RCC 7860 (cell line): ENCODE data around the gene NELFCD.
"Not testable (repeated sequence)": the region's sequence is repeated elsewhere in the genome, so short reads cannot be mapped to it uniquely, and the experiment has no call there.

Experiments used
- DNase-seq: peaks from one replicate; pipeline ENCODE4 v3.0.0-alpha.2; 2015; ENCODE audit warnings: low spot score
- FAIRE-seq: peaks from 2 replicates; lab custom pipeline; 2012; peaks lifted over from hg19 to GRCh38; lab: Jason Lieb, UNC

The NELFCD gene, protein sequence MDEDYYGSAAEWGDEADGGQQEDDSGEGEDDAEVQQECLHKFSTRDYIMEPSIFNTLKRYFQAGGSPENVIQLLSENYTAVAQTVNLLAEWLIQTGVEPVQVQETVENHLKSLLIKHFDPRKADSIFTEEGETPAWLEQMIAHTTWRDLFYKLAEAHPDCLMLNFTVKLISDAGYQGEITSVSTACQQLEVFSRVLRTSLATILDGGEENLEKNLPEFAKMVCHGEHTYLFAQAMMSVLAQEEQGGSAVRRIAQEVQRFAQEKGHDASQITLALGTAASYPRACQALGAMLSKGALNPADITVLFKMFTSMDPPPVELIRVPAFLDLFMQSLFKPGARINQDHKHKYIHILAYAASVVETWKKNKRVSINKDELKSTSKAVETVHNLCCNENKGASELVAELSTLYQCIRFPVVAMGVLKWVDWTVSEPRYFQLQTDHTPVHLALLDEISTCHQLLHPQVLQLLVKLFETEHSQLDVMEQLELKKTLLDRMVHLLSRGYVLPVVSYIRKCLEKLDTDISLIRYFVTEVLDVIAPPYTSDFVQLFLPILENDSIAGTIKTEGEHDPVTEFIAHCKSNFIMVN

DNA sequence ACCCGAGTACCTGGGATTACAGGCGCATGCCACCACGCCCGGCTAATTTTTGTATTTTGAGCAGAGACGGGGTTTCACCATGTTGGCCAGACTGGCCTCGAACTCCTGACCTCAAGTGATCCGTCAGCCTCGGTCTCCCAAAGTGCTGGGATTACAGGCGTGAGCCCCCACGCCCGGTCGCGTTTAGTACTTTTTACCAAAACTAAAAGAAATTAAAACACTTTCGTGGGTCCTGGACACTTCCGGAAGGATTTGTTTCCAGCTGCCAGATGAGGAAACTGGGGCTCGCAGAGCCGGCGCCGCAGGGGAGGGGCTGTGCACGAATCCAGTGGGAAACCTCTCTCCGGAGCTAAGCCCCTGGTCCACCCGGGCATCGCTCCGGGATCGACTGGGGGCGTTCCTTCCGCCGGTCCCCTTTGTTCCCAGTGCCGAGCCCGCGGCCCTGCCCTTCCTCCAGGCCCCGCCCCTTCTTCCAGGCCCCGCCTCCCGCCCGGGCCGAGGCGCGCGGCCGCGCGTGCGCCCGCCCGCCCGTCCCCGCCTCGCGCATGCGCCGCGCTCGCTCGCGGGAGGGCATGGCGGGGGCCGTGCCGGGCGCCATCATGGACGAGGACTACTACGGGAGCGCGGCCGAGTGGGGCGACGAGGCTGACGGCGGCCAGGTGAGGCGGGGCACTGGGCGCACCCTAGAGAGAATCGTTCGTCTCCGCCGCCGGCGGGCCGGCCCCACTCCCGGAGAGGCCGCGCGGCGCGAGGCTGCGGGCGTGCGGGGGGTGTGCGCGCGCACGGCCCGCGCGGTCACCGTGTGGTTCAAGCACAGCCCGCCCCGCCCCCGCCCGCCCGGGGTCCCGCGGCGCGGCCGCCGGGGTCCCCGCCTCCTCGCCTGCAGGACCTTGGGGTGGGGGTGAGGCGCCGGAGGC is at the start of gene NELFCD:
Gene NELFCD (plus strand): TSS at position 546 of the 917 bp plus-strand sequence. CDS start 54 bp downstream, at position 600.
- FAIRE-seq (no peak), DNase-seq (peak; percentile 75)

DNA sequence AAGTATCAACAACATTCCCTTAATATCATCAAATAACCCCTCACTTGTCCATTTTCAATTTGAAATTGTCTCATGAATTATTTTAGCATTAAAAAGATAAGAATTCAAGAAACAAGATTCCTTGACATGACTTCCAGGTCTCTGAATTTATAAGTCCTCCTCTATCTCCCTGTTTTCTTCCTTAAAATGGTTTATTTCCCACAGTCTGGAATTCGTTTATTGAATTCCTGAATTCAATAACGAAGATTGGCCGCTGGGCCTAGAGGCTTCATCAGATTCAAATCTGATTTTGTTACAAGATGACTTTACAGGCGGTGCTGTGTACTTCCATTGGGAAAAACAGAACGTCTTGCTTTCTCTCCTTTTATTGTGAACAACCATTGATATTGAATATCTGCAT is 48.9 kb upstream of the NELFCD start:
- DNase-seq (no peak), FAIRE-seq (no peak)

DNA sequence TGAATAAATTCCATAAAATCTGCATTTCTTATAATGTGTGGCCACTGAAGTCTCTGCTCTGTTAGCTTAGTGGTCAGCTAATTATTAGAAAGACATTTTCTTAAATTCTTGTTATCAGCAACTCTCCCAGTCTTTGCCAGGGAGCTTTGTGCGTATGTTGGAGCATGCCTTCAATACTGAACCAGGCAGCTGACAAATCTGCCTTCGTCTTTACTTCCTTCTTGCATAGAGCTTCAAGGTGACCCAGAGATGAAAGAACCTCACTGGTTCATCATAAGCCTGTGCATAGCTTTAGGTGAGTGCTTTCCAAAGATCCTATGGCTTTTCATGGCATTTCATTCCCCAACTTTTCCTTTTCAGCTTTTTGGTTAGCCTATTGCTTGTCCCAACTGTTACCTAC is 43.0 kb upstream of the NELFCD start:
- FAIRE-seq: no peak
- DNase-seq: no peak

DNA sequence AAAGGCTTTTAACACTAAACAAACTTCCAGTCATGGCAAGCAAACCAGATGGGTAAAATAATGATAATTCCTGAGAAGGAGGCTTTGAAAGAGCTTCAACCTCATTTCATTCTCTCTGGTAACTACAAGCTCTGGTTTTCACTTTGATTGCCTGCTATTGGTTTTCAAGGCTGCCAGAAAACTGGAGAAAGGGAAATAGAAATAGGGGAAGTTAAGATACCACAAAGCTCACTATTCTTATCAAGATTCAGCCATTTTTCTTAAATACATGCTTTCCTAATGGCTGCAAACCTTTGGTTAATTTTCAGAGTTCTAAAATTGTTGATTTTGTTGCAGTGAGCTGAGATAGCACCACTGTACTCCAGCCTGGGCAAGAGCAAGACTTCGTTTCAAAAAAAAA is 42.5 kb upstream of the NELFCD start:
- DNase-seq: no peak

DNA sequence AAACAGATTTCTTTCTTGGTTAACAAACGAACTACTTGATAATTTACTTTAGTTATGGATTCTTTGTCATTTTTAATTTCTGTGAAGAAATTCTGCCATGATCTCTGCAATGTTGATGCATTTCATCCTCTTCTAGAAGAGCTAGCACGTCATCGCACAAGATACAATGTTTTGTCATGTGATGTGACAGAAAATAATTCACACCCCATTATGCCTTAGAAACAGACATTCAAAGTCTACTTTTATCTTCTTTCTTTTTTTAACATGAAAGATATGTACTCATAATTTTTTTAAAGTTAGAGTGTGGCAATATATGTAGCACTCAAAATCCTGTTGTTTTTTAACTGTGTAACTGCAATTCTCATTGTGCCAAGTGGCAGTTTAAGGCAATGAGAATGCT is 39.6 kb upstream of the NELFCD start:
- DNase-seq (no peak), FAIRE-seq (no peak)

More for the DNA sequence above, 42.5 kb upstream of the NELFCD start:
- no peak for FAIRE-seq

DNA sequence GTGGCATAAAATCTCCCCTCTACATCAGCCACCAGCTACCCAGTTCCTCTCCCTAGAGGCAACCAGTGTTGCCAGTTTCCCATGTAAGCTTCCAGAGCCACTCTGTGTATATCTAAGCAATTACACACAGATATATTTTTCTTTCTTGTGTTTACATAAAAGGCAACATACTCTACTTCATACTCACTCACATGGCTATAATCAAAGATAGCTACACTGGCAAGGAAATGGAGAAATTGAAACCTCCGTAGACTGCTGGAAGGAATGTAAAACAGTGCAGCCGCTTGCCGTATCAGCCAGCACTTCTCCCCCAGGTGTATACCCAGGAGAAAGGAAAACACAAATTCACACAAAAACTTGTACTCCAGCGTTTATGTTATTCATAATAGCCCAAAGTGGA is 38.5 kb upstream of the NELFCD start:
- no peak for FAIRE-seq
- DNase-seq: no peak

DNA sequence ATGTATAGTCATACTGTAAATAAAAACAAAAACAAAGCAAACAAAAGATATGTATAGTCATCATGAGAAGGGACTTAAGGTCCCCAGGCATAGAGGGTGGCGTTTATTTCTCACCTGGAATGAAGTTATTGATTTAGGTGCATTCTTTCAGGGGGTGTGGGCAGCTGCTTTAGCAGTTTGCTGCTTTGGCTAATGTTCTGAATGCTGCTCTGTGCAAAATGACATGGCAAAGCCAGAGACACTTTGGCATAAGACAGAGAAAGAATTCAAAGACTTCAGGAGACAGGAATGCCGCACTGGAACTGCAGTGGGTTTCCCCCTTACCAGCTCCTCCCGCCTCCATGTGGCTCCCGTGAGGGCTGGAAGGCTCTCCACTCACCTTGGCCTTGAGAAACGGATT is 36.4 kb upstream of the NELFCD start:
- no peak for FAIRE-seq
- no peak for DNase-seq

DNA sequence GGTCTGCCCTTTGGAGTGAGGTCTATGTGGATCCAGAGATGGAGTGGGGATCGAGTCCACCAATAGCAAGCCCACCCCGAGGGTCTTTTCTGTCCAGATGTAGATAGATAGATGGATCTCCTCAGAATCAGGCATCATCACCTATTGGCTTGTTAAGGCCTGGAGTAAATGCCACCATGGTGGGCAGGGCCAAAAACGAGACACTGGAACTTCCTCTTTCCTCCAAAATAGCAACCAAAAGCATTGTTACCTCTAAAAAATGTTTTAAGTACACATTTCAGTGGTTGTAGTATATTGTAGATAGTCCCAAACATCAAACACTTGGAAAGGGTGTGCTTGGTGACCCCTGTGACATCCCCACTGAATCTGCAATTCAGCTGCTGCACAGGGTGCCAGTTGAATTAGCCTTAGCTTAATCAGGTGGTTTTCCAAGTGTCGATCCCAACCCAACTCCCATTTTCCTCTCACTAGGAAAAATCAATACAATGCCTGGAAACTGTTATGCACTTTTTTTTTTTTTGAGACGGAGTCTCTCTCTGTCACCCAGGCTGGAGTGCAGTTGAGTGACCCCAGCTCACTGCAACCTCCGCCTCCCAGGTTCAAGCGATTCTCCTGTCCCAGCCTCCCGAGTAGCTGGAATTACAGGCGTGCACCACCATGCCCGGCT is 35.0 kb upstream of the NELFCD start:
- DNase-seq (no peak), FAIRE-seq (no peak)

DNA sequence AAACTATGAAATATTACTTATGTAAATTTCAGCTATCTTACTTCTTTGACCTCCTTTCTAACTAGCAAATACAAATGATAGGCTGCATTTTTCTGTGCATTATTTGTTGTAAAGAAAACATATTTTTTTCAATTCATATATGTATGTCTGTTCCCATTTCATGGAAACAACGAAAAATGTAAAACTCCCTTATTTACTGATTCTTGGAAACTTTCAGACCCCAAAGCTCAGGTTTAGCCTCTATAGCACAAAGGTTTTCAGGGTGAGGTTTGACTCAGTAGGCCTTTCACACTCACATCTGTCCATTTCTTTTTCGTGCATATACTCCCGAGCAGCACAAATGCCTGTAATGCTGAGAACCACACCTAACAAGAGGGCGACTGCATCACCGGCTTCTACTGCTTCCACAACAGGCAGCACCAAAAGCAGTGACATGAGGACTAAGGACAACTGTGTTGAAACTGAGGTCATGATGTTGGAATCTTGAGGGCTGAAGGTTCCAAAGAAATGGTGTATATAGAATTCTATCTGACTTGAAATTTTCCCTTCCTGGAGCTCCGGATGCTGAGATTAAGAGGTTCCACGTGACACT is 33.2 kb upstream of the NELFCD start:
- DNase-seq, FAIRE-seq: not testable (repeated sequence)

DNA sequence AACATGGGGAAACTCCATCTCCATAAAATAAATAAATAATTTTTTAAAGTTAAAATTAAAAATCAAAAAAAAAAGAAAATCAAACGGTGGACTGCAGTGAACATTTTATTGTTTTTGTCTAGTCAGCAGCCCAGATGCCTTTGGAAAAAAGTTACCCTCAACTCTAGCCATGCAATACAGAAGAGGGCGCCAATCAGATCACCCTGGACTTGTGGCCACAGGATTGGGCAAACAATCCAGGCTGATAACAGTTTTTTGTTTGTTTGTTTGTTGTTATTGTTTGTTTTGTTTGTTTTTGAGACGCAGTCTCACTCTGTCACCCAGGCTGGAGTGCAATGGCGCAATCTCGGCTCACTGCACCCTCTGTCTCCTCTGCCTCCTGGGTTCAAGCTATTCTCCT is 30.5 kb upstream of the NELFCD start:
- no peak for FAIRE-seq

DNA sequence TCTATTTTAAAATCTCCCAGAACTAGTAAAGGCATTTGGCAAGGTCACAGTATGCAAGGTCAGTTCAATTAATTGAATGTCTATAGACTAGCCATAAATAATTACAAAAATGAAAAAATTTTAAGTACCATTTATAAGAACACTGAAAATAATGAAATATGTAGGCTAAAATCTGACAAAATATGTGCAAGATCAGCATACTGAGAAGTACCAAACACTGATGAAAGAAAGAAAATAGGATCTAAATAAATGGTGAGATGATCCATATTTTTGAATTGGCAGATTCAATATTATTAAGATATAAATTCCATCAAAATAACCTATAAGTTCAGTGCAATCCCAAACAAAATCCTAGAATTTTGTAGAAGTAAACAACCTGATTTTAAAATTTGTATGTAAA is 28.0 kb upstream of the NELFCD start:
- FAIRE-seq: no peak
- no peak for DNase-seq

More for the DNA sequence above, 30.5 kb upstream of the NELFCD start:
- DNase-seq: no peak

DNA sequence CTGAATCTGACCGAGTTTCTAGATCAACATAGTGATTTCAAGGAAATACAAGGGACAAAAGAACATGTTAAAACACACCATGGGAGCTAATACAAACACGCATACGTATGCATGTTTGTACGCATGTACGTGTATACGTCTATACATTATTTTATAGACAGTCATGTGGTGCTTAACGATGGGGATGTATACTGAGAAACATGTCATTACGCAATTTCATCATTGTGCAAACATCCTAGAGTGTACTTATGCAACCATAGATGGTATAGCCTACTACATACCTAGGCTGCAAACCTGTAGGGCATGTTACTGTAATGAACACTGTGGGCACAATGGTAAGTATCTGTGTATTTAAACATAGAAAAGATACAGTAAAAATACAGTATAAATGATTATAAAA is 25.0 kb upstream of the NELFCD start:
- FAIRE-seq (no peak), DNase-seq (no peak)

DNA sequence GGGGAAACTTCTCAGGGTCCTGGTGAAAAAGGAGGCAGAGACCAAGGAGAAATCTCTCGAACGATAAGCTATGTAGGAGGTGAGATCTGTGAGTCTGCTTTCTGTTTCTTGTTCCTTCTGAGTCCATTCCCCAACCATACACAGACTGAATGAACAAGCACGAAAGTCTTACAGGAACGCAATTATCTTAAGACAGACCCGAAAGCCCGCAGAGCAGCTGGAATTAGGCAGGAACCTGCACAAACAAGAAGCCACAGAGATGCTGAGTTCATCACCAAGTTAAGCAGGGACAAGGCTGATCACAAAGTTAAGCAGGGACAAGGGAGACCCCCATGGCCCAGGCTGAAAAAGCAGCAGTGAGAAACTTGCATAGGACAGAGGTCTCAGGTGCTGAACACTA is 21.4 kb upstream of the NELFCD start:
- no peak for FAIRE-seq
- no peak for DNase-seq

DNA sequence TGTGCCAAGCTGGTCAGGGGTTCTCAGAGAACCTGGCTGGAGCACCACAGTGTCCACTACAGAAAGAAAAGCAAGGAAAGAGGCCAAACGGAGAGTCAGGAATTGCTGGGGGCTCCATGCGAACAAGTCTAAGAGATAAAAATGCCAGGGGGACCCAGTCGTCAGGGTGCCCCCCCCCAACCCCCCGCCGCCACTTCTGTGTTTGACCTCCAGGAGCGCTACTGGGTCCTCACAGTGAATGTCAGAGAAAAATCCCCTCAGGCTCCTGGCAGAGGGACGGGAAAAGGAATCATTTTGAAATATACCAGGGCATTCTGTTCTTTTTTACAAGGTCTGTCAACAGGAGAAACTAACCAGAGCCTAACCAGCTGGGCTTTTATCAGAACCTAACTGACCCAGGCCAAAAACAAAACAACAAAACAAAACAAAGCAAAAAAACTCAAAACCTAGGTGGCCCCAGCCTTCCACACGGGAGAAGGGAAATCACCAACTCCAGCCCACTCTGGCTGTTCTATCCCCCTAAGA is 17.9 kb upstream of the NELFCD start:
- no peak for DNase-seq
- FAIRE-seq: no peak

DNA sequence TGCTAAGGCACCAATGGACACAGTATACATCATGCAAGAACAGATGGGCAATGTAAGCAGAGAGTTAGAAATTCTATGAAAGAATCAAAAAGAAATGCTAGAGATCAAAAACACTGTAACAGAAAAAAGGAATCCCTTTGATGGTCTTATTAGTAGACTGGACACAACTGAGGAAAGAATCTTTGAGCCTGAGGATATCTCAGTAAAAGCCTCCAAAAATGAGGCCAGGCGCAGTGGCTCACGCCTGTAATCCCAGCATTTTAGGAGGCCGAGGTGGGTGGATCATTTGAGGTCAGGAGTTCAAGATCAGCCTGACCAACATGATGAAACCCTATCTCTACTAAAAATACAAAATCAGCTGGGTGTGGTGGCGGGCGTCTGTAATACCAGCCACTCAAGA is 17.1 kb upstream of the NELFCD start:
- FAIRE-seq, DNase-seq: not testable (repeated sequence)

DNA sequence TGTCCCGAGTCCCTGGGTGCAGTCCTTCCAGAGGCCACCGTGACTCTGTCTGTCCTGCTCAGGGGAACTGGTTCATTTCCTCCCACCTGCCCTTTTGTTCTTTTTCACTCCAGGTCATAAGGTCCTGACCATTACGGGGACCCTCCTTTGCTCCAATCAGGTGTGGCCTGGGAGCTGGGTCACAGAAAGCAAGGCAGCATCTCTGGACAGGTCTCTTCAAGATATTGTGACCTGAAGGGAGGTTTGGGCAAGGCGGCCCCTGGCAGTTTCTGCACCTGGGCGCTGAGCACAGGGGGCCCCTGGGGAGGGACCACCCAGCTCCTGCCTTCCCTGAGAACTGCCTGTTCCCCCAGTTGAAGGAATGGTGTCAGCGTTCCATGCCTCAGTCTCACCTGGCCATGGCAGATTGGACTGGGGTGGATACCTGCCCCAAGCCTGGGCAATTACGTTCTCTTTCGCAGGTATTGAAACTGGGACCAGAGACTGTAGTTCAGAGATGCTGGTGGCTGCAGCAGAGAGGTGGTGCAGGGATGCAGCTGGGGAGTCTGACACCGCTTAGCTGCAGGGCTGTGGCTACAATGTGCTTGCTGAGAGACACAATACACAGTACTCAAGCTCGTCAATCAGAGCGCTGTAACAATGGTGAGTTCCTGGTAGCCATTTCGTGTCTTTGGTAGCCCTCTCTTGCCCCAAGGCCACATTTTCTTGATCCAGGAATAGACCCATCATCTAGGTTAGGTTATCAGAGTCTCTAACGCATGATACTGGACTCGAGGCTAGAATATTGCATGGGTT is 15.6 kb upstream of the NELFCD start:
- DNase-seq: no peak
- no peak for FAIRE-seq

DNA sequence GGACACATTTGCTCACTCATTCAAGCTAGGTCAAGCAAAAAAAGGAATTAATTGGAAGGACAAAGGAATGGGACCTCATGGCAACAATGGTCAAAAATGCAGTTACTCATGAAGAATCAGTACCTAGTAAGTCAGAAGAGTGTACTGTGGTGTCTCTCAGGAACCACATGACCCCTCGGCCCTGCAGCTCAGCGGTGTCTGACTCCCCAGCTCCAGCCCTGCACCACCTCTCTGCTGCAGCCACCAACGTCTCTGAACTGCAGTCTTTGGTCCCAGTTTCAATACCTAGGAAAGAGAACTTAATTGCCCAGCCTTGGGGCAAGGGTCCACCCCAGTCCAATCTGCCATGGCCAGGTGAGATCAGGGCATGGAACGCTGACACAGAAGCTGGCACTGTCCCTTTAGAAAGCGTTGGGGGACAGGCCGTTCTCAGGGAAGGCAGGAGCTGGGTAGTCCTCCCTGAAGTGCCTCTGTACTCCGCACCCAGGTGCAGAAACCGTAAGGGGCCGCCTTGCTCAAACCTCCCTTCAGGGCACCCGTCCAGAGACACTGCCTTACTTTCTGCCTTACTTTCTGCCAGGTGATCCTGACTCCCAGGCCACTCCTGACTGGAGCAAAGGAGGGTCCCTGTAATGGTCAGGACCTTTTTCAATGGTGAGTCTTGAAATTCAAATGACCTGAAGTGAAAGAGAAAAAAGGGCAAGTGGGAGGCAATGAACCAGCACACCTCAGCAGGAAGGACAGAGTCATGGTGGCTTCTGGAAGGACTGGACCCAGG is 13.2 kb upstream of the NELFCD start:
- no peak for DNase-seq
- FAIRE-seq: no peak

DNA sequence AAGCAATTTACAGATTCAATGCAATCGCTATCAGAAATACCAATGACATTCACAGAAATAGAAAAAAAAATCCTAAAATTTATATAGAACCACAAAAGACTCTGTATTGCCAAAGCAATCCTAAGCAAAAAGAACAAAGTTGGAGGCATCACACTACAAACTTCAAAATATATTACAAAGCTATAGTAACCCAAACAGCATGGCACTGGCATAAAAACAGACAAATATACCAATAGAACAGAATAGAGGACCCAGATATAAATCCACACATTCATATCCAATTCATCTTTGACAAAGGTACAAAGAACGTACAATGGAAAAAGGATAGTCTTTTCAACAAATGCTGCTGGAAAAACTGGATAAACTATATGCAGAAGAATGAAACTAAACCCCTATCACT is 11.6 kb upstream of the NELFCD start:
- no peak for FAIRE-seq

DNA sequence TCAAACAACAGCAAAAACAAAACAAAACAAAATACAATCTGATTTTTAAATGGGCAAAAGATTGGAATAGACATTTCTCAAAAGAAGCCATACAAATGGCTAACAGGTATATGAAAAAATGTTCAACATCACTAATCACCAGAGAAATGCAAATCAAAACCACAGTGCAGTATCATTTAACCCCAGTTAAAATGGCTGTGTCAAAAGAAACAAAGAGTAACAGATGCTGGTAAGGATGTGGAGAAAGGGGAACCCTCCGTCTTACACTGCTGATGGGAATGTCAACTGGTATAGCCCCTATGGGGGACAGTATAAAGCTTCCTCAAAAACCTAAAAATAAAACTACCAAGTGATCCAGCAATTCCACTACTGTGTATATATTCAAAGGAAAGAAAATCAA is 10.9 kb upstream of the NELFCD start:
- DNase-seq (no peak), FAIRE-seq (no peak)

More for the DNA sequence above, 11.6 kb upstream of the NELFCD start:
- DNase-seq: no peak
